ENCODE results near the gene RERE. TPM values are rescaled to one million over a fixed set of nuclear protein-coding genes. Genes with fewer than 3 reads are reported as not detected.

The RERE gene
- total and polyA plus RNA-seq, 2 experiments from 2014 or later = 148 to 170 TPM

GRCh38 chr1:8418301-8418700 is 399.1 kb downstream of the RERE start:
- Mint-ChIP-seq H3K9me3 (no peaks in the 10 kb centered on the region; the same call in 2 of the 3 replicates), H3K4me1 (peaks cover 26% of the 10 kb centered on the region), H3K36me3 (ENCODE audit: low read depth) (peaks cover 24% of the 10 kb centered on the region), H3K27ac (peak overlapping the region; percentile 36; the same call in 1 of the 2 replicates), H3K27me3 (ENCODE audit: insufficient read depth, low read depth, poor library complexity) (peaks cover 7% of the 10 kb centered on the region), H3K4me3 (no peak overlapping the region; the same call in 2 of the 3 replicates)
- Histone ChIP-seq H3K9me2 (ENCODE audit: insufficient read depth) (no peaks in the 10 kb centered on the region), H3F3A (replicated peaks; ENCODE audit: low read depth) (no peaks in the 10 kb centered on the region), H3K27me3 (ENCODE audit: insufficient read depth) (no peaks in the 10 kb centered on the region), H2AFZ (no peak overlapping the region), H3K4me1 (ENCODE audit: insufficient read depth) (peaks cover 68% of the 10 kb centered on the region), H3K79me2 (replicated peaks; ENCODE audit: insufficient read depth) (peaks cover 98% of the 10 kb centered on the region), H3K4me2 (peak overlapping the region; percentile 53), H3K27ac (ENCODE audit: low read depth) (no peak overlapping the region), H4K20me1 (replicated peaks; ENCODE audit: insufficient read depth) (peaks cover 31% of the 10 kb centered on the region), H3K4me3 (no peak overlapping the region), H3K36me3 (ENCODE audit: insufficient read depth) (no peaks in the 10 kb centered on the region)
- DNase-seq (ENCODE audit: low spot score) = no peak
- ATAC-seq = no peak
- TF ChIP-seq JUNB (IDR thresholded peaks at IDR 0.05; ENCODE audit: unreplicated experiment) = no peak
- no peak for TF ChIP-seq CREB1 (CRISPR knock-in tag; IDR thresholded peaks at IDR 0.05; ENCODE audit: low read depth)
- TF ChIP-seq ETS1 (IDR thresholded peaks at IDR 0.05) = no peak
- no peak for TF ChIP-seq ZNF462 (CRISPR knock-in tag; IDR thresholded peaks at IDR 0.05)
- no peak for TF ChIP-seq REST (IDR thresholded peaks at IDR 0.05; ENCODE audit: unreplicated experiment)
- TF ChIP-seq NANOG (IDR thresholded peaks at IDR 0.05; ENCODE audit: borderline replicate concordance) = no peak
- TF ChIP-seq ZNF331 (CRISPR knock-in tag; IDR thresholded peaks at IDR 0.05; ENCODE audit: low read depth) = no peak
- no peak for TF ChIP-seq CTCF (conservative IDR thresholded peaks at IDR 0.05; ENCODE audit: low read depth in 2 of 2)
- no peak for TF ChIP-seq STAT1 (IDR thresholded peaks at IDR 0.05; ENCODE audit: unreplicated experiment)
- no peak for TF ChIP-seq ZNF114 (CRISPR knock-in tag; IDR thresholded peaks at IDR 0.05)
- no peak for TF ChIP-seq EZH2phosphoT487 (IDR thresholded peaks at IDR 0.05; ENCODE audit: unreplicated experiment)
- no peak for TF ChIP-seq POLR2AphosphoS5 (IDR thresholded peaks at IDR 0.05; ENCODE audit: low read depth)
- no peak for TF ChIP-seq EZH2 (IDR thresholded peaks at IDR 0.05; ENCODE audit: low read depth, unreplicated experiment)
